HEK293 (cell line): ENCODE data around the gene CMBL.

Experiments
- CTCF ChIP-seq: fragments of 450-650 bp; formaldehyde crosslinking; IDR thresholded peaks from 2 replicates; pipeline ENCODE4 v1.5.1; 2016; ENCODE audit warnings: missing biosample characterization, missing genetic modification characterization
- GLIS1 ChIP-seq: fragments of 450-650 bp; formaldehyde crosslinking; IDR thresholded peaks from 2 replicates; pipeline ENCODE4 v1.5.1; 2016; ENCODE audit warnings: missing biosample characterization, missing genetic modification characterization
- ZBTB26 ChIP-seq: fragments of 450-650 bp; formaldehyde crosslinking; optimal IDR thresholded peaks from 2 replicates; pipeline ENCODE3; 2016; ENCODE audit warnings: missing biosample characterization, mild to moderate bottlenecking, missing genetic modification characterization
- ZNF560 ChIP-seq: fragments of 450-650 bp; formaldehyde crosslinking; IDR thresholded peaks from 2 replicates; pipeline ENCODE4 v1.5.1; 2017; ENCODE audit warnings: missing biosample characterization, missing genetic modification characterization, borderline replicate concordance

GRCh38 chr5:10279328-10279727, 28.4 kb downstream of the CMBL start:
- TF ChIP-seq CTCF (tag by site-specific recombination): no peak
- no peak for TF ChIP-seq ZBTB26 (tag by site-specific recombination)
- TF ChIP-seq ZNF560 (tag by site-specific recombination): no peak
- TF ChIP-seq GLIS1 (tag by site-specific recombination): no peak
